ELF-1 (cell line): ENCODE data around the gene MLN.

Source experiments
- DNase-seq: peaks from one replicate; pipeline ENCODE4 v3.0.0-alpha.2; 2016; ENCODE audit warnings: low read depth, low spot score

MLN gene

GRCh38 chr6:33752646-33753015 lies 51.2 kb downstream of the MLN start:
- DNase-seq: no peak

DNA sequence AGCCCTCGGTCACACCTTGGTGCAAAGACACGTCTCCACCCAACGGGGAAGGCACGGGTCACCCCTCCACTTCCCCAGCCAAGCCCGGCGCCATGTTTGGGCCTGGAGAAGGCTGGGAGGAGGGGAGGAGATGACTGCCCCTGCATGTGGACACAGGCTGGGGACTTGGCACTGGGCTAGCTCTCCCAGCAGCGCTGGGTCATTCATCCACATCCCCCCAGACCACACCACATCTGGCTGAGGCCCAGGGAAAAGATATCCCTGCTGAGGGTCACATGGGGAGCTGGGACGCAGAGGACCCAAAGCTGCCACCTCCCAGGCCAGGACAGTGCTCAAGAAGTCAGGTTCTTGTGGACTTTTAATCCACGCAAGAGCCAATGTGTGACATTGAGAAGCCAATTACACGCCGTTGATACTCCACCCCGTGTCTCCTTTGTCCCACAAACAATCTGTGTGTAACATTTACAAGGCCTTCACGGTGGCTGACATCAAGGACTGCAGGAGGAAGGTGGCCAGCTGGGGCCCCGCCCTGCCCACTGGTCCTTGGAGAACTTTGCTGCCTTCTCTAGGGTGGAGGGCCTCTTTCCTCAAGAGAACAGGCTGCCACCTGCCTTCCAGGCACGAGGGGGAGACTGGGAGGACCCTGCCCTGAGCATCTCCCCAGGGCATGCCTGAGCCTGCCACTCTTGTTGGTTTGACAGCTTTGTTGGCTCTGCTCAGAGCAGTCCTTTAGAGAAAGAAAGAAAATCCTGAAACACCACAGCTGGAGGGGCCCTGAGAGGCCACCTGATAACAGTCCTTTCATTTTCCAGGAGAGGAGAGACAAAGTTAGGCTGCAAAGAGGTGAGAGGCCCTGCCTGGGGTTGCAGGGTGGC lies 51.8 kb downstream of the MLN start:
- DNase-seq: peak; percentile 73

DNA sequence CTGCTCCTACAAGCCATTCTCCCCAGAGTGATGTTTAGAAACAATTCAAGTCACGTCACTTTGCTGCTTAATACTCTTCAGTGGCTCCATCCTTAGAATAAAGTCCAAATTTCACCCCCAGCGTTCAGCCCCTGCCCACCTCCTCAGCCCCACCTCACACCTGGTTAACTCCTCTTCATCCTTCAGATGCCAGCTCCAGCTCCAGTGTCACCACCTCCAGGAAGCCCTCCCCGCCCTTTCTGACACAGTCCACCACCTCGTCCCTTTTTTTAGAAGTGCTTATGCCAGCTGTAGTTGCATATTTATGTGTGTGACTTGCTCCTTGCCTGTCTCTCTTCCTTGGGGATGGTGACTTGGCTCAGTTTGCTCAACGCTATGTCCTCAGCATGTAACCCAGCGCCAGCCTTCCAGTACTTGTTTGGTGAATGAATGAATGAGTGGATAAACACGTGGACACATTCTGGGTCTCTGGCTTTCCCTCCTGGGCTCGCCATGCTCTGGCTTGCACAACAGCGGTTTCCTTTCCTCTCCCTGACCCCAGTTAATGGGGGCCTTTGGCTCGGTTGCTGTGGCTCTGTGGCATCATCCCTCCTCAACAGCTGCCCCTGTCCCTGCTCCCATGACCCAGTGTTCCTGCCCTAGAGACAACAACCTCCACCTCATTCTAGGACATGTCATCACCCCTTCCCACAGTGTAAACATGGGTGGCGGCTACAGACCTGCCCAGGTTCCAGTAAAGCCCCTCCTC lies 53.4 kb downstream of the MLN start:
- DNase-seq: no peak

GRCh38 chr6:33749401-33749800 lies 54.4 kb downstream of the MLN start:
- DNase-seq: no peak

DNA sequence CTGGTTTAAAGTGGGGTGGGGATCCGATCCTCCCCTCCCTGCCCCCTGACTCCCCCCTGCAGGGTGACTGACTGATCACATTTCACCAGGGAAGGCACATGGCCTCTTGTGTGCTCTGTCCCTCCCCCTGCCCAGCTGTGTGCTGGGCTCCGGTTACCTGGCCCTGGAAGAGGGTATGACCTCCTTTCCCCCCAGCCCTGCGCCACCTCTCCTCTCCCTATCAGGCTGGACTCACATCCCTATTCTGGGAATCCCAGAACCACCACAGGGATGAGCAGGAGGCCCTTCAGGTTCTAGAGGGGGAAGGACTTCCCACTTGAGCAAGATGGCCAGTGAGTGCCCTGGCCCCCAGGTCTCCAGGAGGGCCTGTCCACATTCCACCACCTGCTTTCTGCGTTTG lies 55.0 kb downstream of the MLN start:
- no peak for DNase-seq

DNA sequence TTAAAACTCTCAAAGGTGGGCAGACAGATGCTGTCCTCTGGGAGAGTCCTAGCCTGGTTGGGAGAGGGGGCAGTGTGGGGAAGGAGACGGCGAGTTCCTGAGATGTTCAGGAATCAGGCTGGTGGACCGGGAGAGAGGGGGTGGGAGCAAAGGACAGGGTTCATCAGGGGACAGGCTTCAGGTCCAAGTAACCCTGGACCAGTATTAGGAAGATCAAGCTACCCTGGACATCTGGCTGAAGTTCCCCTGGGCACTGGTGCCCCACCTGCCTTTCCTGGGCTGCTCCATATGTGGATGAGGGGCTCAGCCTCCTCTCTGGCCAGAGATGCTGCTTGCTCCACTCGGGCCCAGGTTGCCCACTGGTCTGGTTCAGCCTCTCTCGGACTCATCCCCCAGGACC lies 56.0 kb downstream of the MLN start:
- DNase-seq: no peak

DNA sequence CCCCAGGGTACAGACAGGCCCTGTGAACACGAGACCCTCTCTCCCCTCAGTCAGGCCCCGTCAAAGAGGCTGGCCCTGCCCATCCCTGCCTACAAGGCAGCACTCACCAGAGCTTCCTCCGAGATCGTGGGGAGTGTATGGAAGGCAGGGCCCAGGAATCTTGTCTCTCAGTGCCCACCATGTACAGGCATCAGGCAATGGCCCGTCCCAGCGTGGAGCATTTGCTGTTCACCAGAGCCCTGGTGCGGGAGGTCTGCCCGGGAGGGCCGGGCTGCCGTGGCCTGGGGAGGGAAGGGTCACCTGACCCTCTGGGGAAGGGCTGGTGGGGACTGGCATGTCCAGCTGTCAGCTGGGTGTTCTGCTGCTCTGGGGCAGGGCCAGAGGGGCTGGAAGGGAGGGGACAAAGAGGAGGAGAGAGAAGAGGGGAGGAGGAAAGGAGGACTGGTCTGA lies 57.1 kb downstream of the MLN start, which contains the start of gene IP6K3:
Gene IP6K3, minus strand, starts transcription at position 255 of the 450 bp plus-strand sequence. CDS start 11,429 bp downstream, outside the sequence.
- peak; percentile 66 for DNase-seq

DNA sequence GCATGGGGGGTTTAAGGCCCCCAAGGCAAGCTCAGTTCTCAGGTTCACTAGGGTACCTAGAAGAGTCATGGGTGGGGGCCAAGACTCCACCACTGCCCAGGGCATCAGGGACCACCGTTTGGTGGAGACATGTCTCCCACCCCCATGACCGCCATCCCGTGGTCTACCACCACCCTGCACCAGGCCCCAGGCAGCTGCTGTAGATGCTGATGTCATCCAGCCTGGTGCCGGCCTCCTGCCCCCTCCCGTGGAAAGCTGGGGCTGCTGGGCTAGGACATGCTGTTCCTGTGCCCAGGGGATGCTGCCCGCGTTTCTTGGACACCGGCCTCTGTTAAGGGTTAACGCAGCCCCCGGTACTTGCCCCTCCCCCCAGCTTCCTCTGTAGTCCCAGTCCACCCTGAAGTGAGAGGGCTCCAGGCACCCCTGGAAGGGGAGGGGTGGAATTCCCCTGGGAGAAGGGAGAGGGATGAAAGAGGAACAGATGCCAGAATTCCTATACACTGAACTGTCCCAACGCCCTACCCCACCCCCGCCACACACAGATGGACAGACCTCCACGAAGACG lies 57.7 kb downstream of the MLN start:
- DNase-seq: peak; percentile 69

DNA sequence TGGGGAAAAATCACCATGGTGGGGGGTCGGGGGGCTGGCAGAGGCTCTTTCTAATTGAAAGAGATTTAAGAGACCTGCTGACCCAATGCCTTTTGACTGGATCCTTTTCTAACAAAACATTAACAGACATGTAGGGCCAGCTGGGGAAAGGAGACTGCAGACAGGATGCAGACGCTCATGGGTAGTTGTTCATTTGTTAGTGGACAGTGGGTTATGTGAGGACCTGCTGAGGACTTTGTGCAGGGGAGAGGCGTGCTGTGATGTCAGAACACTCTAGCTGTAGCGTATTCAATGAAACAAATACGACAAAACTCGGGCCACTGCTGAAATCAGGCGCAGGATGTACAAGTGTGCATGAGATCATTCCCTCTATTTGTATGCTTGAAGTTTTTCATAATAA lies 58.3 kb downstream of the MLN start:
- no peak for DNase-seq

GRCh38 chr6:33744895-33745546 lies 58.8 kb downstream of the MLN start:
- peak; percentile 47 for DNase-seq
